Neutrophil (primary cell): ENCODE results near the gene PVALEF.
A peak's percentile ranks its signal among the peaks of the same experiment; 100 is the strongest.

Experiments used
- H3K27ac ChIP-seq: fragments of 200-600 bp; sonication (generic); 2 replicates; pipeline ENCODE4 v1.5.1; 2016; ENCODE audit warnings: mild to moderate bottlenecking, moderate library complexity
- H3K27me3 ChIP-seq: fragments of 200-600 bp; sonication (generic); 2 replicates; pipeline ENCODE4 v1.6.0; 2016; ENCODE audit warnings: mild to moderate bottlenecking
- H3K36me3 ChIP-seq: fragments of 200-600 bp; sonication (generic); 2 replicates; pipeline ENCODE4 v1.5.1; 2017
- H3K4me1 ChIP-seq, 2 experiments: fragments of 200-600 bp in 1 of 2; sonication (generic) in 1 of 2; 1 replicate in 1 of 2; 2 replicates in 1 of 2; pipeline versions ENCODE4 v1.5.1 to v1.6.1; 2013 to 2016; ENCODE audit warnings: low read depth in 1 of 2, low read length in 1 of 2, mild to moderate bottlenecking in 1 of 2, moderate library complexity in 1 of 2; ENCODE audit not compliant: control insufficient read depth in 1 of 2, insufficient read depth in 1 of 2
- H3K4me3 ChIP-seq, 2 experiments: fragments of 200-600 bp in 1 of 2; sonication (generic) in 1 of 2; 1 replicate in 1 of 2; 2 replicates in 1 of 2; pipeline ENCODE4 v1.5.1; 2013 to 2016; ENCODE audit warnings: low read depth in 1 of 2, low read length in 1 of 2, mild to moderate bottlenecking in 1 of 2, moderate library complexity in 1 of 2
- H3K9me3 ChIP-seq: fragments of 200-600 bp; sonication (generic); 2 replicates; pipeline ENCODE4 v1.5.1; 2016
- TF ChIP-seq, protein P1 (sequence below): fragments of 200-600 bp; sonication (generic); IDR thresholded peaks from 2 replicates; pipeline ENCODE4 v1.5.1; 2016; ENCODE audit warnings: antibody characterized with exemption

The PVALEF gene

DNA sequence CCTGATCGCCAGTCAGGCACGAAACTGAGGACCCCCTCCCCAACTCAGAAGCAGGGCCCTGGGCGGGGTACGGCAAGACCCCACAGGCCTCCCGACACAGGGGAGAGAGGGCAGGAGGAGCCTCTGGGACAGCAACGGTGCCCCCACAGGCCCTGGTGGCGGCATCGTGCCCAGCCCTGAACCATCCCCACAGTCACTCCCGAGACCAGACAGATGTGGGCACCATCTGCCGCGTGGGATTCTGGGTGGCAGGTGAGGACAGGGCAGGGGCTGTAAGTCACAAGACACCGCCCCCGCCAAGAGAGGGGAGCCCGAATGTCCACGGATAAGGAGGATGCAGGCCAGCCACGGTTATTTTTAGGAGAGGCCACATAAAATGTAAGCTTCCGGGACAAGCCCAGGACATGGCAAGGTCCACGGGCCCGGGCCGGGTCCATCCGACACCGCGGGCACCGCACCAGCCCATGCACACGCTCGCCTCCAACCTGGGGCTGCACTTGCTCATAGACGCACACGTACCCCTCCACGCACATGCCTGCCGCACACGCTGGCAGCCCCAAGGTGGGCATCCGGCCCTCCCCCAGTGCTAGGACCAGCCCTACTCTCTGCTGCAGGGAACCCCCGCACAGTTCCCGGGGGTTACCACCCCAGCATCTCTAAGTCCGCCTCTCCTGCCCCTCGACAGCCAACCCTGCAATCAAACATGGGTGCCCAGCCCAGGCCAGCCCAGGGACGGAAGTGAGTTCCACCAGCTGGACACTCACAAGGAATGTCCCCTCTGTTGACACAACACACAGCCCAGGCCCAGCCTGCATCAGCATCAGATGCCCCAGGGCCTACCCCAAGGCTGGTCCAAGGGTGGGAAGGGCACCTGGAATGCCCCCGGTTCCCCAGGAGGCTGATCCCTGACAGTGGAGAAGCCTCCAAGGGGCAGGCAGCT lies 8.2 kb upstream of the PVALEF start:
- TF ChIP-seq, protein P1, sequence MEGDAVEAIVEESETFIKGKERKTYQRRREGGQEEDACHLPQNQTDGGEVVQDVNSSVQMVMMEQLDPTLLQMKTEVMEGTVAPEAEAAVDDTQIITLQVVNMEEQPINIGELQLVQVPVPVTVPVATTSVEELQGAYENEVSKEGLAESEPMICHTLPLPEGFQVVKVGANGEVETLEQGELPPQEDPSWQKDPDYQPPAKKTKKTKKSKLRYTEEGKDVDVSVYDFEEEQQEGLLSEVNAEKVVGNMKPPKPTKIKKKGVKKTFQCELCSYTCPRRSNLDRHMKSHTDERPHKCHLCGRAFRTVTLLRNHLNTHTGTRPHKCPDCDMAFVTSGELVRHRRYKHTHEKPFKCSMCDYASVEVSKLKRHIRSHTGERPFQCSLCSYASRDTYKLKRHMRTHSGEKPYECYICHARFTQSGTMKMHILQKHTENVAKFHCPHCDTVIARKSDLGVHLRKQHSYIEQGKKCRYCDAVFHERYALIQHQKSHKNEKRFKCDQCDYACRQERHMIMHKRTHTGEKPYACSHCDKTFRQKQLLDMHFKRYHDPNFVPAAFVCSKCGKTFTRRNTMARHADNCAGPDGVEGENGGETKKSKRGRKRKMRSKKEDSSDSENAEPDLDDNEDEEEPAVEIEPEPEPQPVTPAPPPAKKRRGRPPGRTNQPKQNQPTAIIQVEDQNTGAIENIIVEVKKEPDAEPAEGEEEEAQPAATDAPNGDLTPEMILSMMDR: no peak
- peaks cover 55 to 75% of the 10 kb centered on the region in 2 experiments for H3K4me1 ChIP-seq
- no peak overlapping the region for H3K4me3 ChIP-seq
- no peaks in the 10 kb centered on the region for H3K9me3 ChIP-seq
- H3K27ac ChIP-seq: peak overlapping the region; percentile 96
- no peaks in the 10 kb centered on the region for H3K27me3 ChIP-seq
- H3K36me3 ChIP-seq: peaks cover 14% of the 10 kb centered on the region

GRCh38 chr17:81157848-81158687 lies 7.2 kb upstream of the PVALEF start:
- H3K4me1 ChIP-seq: peaks cover 46 to 66% of the 10 kb centered on the region in 2 experiments
- TF ChIP-seq, protein P1: no peak
- peaks cover 14% of the 10 kb centered on the region for H3K36me3 ChIP-seq
- H3K9me3 ChIP-seq: no peaks in the 10 kb centered on the region
- peak overlapping the region; percentile 89 to 96 for H3K4me3 ChIP-seq
- peak overlapping the region; percentile 96 for H3K27ac ChIP-seq
- H3K27me3 ChIP-seq: peaks cover 1% of the 10 kb centered on the region

DNA sequence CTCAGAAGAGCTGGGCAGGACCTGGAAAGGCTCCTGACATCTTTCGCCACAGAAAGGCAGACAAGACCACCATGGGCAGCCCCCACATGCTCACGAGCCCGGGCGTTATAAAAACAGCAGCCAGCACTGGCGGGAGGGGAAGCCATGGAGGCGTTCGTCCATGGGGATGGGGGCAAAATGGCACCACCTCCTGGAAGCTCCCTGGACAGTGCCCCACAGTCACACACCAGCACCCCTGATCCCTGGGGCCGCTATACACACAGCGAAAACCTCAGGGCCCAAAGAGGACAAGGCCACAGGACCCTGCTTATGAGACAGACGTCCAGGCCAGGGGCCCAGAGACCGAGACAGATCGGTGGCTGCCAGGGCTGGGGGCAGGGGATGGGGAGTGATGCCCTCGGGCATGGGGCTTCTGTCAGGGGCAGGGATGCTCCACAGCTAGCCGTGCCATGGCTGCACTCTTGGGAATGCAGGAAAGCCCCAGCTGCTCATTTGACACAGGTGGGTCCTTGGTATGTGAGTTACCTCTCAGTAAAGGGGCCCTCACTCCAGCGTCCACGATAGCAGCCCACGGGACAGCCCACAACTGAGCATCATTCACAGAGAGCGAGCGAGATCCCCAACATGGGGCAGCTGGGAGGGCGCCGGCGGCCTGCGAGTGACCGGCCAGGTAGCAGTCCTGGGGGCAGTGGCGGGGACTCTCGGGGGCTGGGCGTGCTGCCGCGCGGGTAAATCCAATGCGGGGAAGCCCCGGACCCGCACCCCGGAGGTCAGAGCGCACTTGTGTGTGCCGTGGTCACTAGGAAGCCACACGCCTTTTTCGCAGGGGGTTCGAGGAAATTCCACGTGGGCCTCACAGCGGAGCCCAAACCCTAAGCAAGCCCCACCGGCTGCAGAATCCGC lies 6.4 kb upstream of the PVALEF start:
- Histone ChIP-seq H3K4me1 (peaks cover 38 to 57% of the 10 kb centered on the region in 2 experiments), H3K27me3 (peaks cover 10% of the 10 kb centered on the region), H3K27ac (peak overlapping the region; percentile 96), H3K36me3 (peaks cover 8% of the 10 kb centered on the region), H3K9me3 (no peaks in the 10 kb centered on the region), H3K4me3 (peak overlapping the region; percentile 89 to 96)
- TF ChIP-seq, protein P1: no peak

DNA sequence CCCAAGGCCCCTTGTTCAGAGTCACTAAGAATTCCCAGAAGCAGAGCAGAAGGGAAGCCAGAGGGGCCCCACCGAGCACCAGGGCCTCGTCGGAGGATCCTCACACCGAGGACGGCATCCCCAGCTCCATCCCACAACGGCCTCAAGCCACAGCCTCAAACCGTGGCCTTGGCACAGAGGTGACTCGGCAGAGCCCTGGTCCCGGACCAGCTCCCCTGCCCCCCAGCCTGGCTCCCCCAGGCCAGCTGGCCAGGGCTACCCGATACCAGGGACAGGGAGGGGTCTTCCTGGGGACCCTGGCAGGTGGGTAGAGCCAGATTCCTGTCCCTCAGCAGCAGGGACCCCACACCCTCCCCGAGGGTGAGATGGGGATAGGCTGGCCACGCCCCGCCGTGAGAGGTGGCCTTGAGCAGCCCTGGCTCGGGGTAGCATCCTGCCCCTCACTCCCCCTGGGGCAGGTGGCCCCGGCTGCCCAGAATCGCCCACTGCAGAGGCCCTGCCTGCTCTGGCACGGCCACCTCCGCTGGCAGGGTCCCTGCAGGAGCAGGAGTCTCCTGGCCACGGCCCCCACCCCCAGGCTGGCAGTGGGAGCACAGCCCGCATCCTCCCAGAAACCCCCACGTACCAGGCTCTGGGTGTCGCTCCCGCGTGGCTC lies 5.6 kb upstream of the PVALEF start:
- H3K27me3 ChIP-seq: peaks cover 18% of the 10 kb centered on the region
- H3K27ac ChIP-seq: peak overlapping the region; percentile 96
- TF ChIP-seq, protein P1: no peak
- peaks cover 36 to 49% of the 10 kb centered on the region in 2 experiments for H3K4me1 ChIP-seq
- peaks cover 8% of the 10 kb centered on the region for H3K36me3 ChIP-seq
- no peaks in the 10 kb centered on the region for H3K9me3 ChIP-seq
- H3K4me3 ChIP-seq: peak overlapping the region; percentile 89 to 96
